ENCODE measurements around the gene KCNJ14.
"Not testable (repeated sequence)": the region's sequence is repeated elsewhere in the genome, so short reads cannot be mapped to it uniquely, and the experiment has no call there.

Gene KCNJ14

DNA sequence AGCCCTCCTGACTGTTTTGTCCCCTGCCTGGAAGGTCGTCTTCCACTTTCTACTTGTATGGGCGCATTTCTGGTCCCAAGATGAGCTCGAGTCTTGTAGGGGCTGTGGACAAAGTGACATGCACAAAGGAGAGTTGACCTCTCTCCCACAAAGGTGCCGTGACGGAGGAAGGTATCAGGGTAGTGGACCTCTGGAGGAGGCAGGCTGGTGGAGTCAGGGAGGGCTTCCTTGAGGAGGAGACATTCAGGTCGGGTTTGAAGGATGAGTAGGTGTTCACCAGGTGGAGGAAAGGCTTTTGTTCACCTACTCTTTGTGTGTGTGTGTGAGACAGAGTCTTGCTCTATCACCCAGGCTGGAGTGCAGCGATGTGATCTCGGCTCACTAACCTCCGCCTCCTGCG lies 15.5 kb downstream of the KCNJ14 start:
- no peak for DNase-seq (ENCODE audit: low read depth in 2 of 2)

- DNase-seq (ENCODE audit: low read depth in 2 of 2) = no peak
These were observed 16.5 kb downstream of the KCNJ14 start for GRCh38 chr19:48471836-48472235.

DNA sequence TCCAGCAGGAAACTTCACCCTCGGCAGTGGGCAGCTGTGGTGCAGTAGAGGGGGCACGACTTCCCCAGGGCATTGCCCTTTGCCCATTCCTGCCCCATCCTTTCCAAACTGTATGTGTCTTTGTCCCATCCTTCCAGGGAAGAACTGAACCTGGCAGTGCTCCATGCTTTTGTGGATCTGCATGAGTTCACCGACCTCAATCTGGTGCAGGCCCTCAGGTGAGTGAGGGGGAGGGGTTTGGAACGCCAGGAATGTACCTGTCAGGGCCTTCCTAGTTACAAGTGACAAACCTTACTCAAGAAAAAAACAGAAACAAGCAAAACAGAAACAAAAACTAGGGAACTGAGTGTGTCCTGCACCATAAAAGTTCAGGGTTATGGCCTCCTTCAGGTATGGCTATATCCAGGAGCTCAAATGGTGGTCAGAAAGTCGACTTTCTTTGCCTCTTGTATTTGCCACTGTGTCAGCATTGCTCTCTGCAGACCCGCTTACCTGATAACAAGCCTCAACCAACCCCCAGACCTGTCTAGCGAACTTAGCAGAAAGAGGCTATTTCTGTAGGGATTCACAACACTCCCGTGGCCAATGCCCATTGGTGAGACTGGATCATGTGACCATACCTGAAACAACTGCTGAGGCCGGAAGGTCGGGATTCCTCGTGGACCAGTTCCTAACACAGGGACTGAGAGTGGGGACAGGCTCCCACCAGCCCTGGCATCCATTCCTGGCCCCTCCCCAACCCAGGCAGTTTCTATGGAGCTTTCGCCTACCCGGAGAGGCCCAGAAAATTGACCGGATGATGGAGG lies 18.0 kb downstream of the KCNJ14 start:
- no peak for DNase-seq (ENCODE audit: low read depth in 2 of 2)

DNA sequence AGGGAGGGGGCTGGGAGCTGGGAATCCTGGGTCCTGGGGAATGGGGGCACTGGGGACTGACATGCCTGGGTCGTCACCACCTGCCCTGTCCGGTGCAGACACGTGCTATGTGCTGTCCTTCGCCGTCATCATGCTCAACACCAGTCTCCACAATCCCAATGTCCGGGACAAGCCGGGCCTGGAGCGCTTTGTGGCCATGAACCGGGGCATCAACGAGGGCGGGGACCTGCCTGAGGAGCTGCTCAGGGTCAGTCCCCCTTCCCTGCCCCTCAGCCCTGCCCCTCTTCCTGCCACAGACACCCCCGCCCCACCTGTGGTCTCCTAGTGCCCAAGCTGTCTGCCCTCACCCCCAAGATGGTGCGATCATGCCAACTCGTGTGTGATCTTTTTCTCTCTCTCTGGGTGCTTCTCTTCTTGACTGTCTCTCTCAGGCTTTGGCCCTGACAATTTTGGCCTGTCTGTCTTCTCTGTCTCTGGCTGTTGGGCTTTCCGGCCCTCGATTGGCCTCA lies 18.8 kb downstream of the KCNJ14 start:
- DNase-seq (ENCODE audit: low read depth in 2 of 2) = no peak

- DNase-seq (ENCODE audit: low read depth in 2 of 2) = no peak
These were observed 20.1 kb downstream of the KCNJ14 start for GRCh38 chr19:48475369-48476068.

DNA sequence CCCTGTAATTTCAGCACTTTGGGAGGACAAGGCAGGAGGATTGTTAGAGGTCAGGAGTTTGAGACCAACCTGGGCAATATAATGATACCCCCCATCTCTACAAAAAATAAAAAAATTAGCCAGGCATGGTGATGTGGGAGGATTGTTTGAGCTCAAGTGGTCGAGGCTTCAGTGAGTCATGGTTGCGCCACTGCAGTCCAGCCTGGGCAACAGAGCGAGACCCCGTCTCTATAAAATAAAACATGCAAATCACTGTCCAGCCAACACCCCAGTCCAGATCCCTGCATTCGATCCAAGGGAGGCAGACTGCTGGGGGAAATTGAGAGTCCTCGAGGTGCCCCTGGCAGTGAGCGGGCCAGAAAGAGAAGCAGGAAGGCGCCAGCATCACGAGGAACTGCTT lies 20.8 kb downstream of the KCNJ14 start:
- DNase-seq (ENCODE audit: low read depth in 2 of 2) = no peak

- no peak for DNase-seq (ENCODE audit: low read depth in 2 of 2)
These were observed 21.8 kb downstream of the KCNJ14 start for GRCh38 chr19:48477067-48477685.

DNA sequence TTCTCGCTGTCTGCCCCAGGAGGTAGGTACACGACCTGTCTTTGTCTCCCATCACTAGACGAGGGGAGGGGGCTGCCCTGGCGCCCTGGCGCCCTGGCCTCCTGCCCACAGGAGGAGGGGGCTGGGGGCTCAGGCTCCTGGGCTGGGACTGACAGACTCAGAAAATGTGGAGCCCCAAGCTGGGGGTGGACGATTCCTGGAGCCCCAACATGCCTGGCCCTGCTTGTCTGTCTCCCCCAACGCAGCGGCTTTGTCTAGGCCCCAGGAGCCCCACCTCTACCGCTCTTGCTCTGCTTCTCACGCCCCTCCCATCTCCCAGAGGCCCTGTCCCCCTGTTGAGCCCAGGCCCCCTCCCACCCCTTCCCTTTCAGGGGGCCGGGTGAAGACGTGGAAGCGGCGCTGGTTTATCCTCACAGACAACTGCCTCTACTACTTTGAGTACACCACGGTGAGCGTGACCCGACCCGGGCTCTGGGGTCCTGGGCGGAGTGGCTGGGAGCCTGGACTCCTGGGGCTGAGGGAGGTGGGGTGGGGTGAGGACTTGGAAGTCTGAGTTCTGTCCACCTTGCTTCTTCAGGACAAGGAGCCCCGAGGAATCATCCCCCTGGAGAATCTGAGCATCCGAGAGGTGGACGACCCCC lies 22.4 kb downstream of the KCNJ14 start:
- DNase-seq (ENCODE audit: low read depth in 2 of 2) = no peak

- DNase-seq (ENCODE audit: low read depth in 2 of 2) = no peak
These were observed 23.2 kb downstream of the KCNJ14 start for GRCh38 chr19:48478339-48479256.

DNA sequence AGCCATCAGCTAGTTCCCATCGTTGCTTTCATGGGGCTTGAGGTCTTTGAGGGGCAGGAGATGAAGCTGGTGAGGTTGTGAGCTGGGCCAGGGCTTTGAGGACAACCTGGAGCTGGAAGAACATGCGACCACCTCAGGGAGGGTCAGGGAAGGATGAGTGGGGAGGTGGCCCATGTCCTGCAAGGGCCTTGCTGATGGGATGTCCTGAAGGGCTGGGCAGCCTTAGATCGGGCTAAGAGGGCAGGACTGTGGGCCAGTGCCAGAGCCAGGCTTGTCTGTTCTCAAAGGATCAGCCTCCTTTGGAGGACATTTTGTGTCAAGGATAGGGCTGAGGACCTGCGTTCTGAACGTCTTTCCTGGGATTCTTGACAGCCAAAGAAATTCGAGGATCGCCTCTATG lies 24.3 kb downstream of the KCNJ14 start:
- DNase-seq (ENCODE audit: low read depth in 2 of 2) = no peak

DNA sequence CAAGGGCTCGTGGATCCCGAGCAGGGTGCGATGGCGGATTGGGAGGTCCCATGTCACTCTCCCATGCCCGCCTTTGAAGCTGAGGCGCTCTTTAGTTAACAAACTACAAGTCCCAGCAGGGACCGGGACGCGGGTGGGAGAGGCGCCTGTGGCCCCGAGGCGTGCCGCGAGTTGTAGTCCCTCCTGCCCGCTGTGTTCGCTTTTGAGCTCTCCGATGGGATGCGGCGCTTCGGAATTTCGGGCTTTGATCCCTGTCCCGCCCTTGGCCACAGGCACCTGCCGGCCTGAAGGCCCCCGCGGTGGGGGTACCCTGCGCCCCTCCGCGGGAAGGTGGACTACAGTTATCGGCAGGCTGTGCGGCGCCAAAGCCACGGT lies 24.8 kb downstream of the KCNJ14 start:
- no peak for DNase-seq (ENCODE audit: low read depth in 2 of 2)

GRCh38 chr19:48480558-48481500 lies 25.5 kb downstream of the KCNJ14 start:
- DNase-seq (ENCODE audit: low read depth in 2 of 2) = peak; percentile 26 to 44

DNA sequence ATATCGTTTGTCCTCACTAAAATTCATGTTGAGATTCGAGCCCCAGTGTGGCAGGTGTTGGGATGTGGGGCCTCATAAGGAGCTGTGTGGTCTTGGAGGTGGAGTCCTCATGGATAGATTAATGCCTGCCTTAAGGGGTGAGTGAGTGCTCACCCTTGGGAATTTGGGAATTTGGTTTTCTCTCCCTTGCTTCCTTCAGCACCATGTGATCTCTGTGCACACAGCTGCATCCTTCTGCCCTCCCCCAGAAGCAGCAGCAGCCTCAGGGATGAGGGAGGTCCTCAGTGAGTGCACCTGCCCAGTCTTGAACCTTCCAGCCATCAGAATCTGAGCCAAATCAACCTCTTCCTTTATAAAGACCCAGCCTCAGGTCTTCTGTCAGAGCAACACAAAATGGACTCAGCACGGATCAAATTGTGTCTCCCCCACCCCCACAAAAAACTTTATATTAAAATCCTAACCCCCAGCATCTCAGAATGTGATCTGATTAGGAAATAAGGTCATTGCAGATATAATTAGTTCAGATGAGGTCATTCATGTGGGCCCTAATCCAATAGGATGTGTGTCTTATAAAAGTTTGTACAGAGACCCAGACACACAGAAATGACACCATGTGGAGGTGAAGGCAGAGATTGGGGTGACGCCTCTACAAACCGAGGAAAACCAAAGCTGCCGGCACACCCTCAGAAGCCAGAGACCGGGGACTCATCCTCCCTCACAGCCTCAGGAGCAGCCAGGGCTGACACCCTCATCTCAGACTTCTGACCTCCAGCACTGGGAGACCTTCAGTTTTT lies 26.7 kb downstream of the KCNJ14 start:
- DNase-seq (ENCODE audit: low read depth in 2 of 2) = no peak

DNA sequence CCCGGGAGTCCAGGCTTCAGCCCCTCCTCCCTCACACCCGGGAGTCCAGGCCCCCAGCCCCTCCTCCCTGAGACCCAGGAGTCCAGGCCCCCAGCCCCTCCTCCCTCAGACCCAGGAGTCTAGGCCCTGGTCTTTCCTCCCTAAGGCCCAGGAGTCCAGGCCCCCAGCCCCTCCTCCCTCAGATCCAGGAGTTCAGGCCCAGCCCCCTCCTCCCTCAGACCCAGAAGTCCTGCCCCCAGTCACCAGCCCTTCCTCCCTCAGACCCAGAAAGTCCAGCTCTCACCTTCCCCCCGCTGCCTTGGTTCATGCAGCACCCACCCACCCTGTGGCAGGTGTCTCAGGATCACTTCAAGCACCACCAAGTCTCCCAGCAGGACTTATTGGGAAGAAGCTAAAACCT lies 27.9 kb downstream of the KCNJ14 start:
- DNase-seq (ENCODE audit: low read depth in 2 of 2) = no peak

DNA sequence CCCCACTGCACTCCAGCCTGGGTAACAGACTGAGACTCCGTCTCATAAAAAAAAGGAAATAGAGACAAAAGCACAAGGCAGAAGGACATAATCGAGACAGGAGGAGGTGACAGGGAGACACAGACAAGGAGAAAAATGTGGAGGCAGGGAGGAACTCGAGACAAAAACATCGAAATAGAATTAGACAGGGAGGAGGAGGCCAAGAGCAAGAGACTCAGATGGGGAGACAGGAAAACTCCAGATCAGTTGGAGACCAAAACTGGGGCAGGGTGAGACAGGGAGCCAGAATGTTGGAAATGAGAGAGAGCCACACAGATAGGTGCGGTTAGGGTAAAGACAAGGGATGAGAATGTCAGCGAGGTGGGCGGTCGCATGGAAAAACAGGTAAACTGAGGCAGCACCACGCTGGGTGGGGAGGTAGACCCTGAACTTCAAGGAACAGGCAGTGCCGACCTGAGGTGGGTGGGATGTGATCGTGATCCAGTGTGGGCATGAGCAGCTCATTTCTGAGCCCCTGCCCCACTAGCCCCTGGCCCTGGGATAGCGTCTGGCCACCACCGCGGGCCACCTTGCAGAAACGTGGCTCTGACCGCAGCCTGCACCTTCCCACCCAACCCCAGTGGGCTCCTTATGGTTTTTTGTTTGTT lies 29.0 kb downstream of the KCNJ14 start:
- DNase-seq (ENCODE audit: low read depth in 2 of 2) = no peak

GRCh38 chr19:48484931-48485612 lies 29.7 kb downstream of the KCNJ14 start:
- DNase-seq (ENCODE audit: low read depth in 2 of 2) = no peak

DNA sequence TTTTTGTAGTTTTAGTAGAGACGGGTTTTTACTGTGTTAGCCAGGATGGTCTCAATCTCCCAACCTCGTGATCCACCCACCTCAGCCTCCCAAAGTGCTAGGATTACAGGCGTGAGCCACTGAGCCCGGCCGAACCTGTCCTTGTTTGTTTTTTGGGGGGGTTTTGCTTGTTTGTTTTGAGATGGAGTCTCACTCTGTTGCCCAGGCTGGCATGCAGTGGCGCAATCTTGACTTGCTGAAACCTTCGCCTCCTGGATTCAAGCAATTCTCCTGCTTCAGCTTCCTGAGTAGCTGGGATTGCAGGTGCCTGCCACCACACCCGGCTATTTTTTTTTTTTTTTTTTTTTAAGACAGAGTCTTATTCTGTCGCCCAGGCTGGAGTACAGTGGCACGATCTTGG lies 31.3 kb downstream of the KCNJ14 start:
- not testable (repeated sequence) for DNase-seq (ENCODE audit: low read depth in 2 of 2)

- DNase-seq (ENCODE audit: low read depth in 2 of 2) = no peak
These were observed 32.2 kb downstream of the KCNJ14 start for GRCh38 chr19:48487544-48487943.

All from stimulated activated CD4-positive, alpha-beta T cell treated with anti-CD3 and anti-CD28 coated beads, Interleukin-12 subunit alpha, Interleukin-12 subunit beta, amount 100 ng/mL, for 24 hours (primary cell).